ENCODE measurements around the gene ISCU. TPM values are rescaled to one million over a fixed set of nuclear protein-coding genes. Genes with fewer than 3 reads are reported as not detected.

The ISCU gene
- total RNA-seq, 4 donors from 2014 or later = 189 to 297 (median 212) TPM

- no peak for TF ChIP-seq CTCF (IDR thresholded peaks at IDR 0.05; ENCODE audit: low read depth)
Measured at GRCh38 chr12:108567406-108568337, 5.3 kb downstream of the ISCU start.

- no peak for TF ChIP-seq CTCF (IDR thresholded peaks at IDR 0.05; ENCODE audit: low read depth)
Measured at GRCh38 chr12:108568338-108569154, 6.2 kb downstream of the ISCU start.

DNA sequence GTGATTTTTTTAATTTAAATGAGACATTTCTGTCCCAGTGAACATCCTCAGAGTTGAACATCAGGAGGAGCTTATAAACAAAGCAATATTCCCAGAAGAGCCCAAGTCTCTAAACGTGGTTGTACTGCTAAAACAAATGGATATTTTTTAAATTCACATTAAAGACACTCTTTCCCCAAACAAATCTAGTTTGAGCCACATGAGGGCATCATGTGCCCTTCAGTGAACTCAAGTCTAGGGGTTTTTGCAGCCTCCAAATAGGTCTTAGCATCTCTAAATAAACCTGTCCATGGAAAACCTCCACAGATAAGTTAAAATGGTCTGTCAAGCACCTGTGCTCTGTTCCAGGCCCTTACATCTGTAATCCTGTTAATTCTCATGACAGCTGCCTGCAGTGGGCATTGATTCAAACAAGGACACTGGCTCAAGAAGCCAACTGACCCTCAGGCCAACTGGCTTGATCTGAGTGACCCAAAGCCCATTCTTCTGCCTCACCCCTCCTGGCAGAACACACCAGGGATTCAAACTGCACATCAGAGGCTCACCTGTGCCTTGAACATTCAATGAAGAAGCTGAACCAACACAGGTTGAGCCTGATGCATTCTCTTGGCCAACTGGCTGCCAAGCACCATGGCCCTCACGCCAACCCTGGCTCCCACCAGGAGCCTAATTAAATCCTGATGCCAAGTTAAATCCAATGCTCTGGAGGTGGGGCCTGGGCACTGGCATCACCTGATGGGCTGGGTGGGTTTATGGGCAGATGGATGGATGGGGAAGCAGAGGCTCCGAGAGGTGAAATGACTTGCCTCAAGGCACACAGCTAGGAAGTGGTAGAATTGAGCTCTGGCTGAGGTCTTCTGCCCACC, 8.6 kb downstream of the ISCU start:
- TF ChIP-seq CTCF (IDR thresholded peaks at IDR 0.05; ENCODE audit: low read depth) = no peak

- TF ChIP-seq CTCF (IDR thresholded peaks at IDR 0.05; ENCODE audit: low read depth) = no peak
Measured at GRCh38 chr12:108571609-108572165, 9.3 kb downstream of the ISCU start.

GRCh38 chr12:108572166-108572790, 9.9 kb downstream of the ISCU start:
- no peak for TF ChIP-seq CTCF (IDR thresholded peaks at IDR 0.05; ENCODE audit: low read depth)

- TF ChIP-seq CTCF (IDR thresholded peaks at IDR 0.05; ENCODE audit: low read depth) = no peak
Measured at GRCh38 chr12:108573317-108573716, 10.9 kb downstream of the ISCU start.

Data from subcutaneous adipose tissue (tissue), 4 donors.